Activated CD4-positive, alpha-beta T cell treated with anti-CD3 and anti-CD28 coated beads, Interleukin-2, amount 10 ng/mL, durations not matched to agents 24 days and 14 days (primary cell): ENCODE results near the gene PKP3. TPM values are rescaled to one million over a fixed set of nuclear protein-coding genes. Genes with fewer than 3 reads are reported as not detected.
"Not testable (repeated sequence)": the region's sequence is repeated elsewhere in the genome, so short reads cannot be mapped to it uniquely, and the experiment has no call there.

Experiments
- DNase-seq: peaks from one replicate; pipeline ENCODE4 v3.0.0; 2022
- H3K27ac Mint-ChIP-seq: one replicate; pipeline ENCODE4 v1.8.0; 2022; ENCODE audit warnings: mild to moderate bottlenecking, mixed read lengths
- H3K27me3 Mint-ChIP-seq: one replicate; pipeline ENCODE4 v1.8.0; 2022; ENCODE audit warnings: mixed read lengths
- H3K36me3 Mint-ChIP-seq: one replicate; pipeline ENCODE4 v1.8.0; 2022; ENCODE audit warnings: low read depth, mild to moderate bottlenecking, mixed read lengths
- H3K4me1 Mint-ChIP-seq: one replicate; pipeline ENCODE4 v1.8.0; 2021; ENCODE audit warnings: mixed read lengths
- H3K4me3 Mint-ChIP-seq: one replicate; pipeline ENCODE4 v1.8.0; 2022; ENCODE audit warnings: mild to moderate bottlenecking, moderate library complexity, mixed read lengths
- H3K9me3 Mint-ChIP-seq: one replicate; pipeline ENCODE4 v1.8.0; 2021; ENCODE audit warnings: mixed read lengths
- intact Hi-C: fragments of 100-400 bp; cut with micrococcal nuclease; formaldehyde crosslinking; loops from one replicate; pipeline ENCODE4 v1.15.1; 2023
- total RNA-seq: library from RNA; stranded (reverse); gene quantifications from 2 replicates; pipeline ENCODE4 v1.2.3, GENCODE V29; 2022

Gene PKP3
- total RNA-seq, 1 donor from 2014 or later, result not detected

GRCh38 chr11:390175-390574 lies 3.8 kb upstream of the PKP3 start:
- Mint-ChIP-seq H3K4me3 (no peak overlapping the region), H3K4me1 (no peaks in the 10 kb centered on the region), H3K27me3 (peaks cover 10% of the 10 kb centered on the region), H3K36me3 (no peaks in the 10 kb centered on the region), H3K27ac (no peak overlapping the region), H3K9me3 (no peaks in the 10 kb centered on the region)
- intact Hi-C loops, result no loop called here
- no peak for DNase-seq

DNA sequence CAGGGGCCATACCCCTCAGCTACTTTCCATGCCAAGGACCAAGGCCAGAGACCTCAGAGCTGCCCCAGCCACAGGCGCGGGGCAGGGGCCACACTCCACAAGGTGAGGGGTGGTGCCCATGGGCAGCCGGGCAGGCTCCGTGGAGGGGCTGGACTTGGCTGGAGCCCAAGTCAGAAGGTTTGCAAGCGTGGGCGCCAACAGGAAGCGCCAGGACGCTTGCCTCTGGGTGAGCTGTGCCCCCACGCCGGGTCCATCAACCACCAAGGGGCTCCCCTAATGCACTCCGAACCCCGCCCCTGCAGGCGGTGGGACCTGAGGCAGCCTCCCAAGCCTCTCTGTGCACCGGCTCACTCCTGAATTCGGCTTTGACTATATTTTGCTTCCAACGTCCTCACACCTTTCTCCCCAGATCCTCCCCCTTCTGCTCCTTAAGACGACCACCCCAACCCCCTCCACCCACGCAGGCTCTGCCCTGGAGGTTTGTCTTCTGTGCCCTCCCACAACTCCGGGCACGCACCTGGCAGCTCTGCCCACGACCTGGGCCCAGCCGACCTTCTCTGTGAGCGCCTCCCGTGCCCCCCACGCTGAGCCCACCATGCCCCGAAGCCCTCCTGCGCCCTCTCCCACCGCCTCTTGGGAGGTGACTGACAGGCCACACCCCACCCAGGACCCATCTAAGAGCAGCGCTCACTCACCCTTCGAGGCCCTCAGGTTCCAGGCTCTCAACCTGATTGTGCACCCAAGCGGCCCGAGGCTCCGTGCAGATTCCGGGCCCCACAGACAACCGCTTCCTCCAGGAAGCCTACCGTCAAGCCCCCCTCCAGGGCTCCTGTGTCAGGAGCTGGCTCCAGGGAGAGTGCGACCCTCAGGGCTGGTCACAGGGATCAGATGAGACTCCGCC lies 2.6 kb upstream of the PKP3 start:
- Mint-ChIP-seq H3K27me3 (peaks cover 10% of the 10 kb centered on the region), H3K27ac (no peak overlapping the region), H3K9me3 (no peaks in the 10 kb centered on the region), H3K4me1 (no peaks in the 10 kb centered on the region), H3K4me3 (no peak overlapping the region), H3K36me3 (no peaks in the 10 kb centered on the region)
- DNase-seq, result no peak
- intact Hi-C loops, result no loop called here

- H3K36me3 Mint-ChIP-seq, result no peaks in the 10 kb centered on the region
- no peaks in the 10 kb centered on the region for H3K9me3 Mint-ChIP-seq
- intact Hi-C loops, result no loop called here
- H3K27me3 Mint-ChIP-seq, result peaks cover 6% of the 10 kb centered on the region
- H3K4me3 Mint-ChIP-seq, result no peak overlapping the region
- H3K4me1 Mint-ChIP-seq, result no peaks in the 10 kb centered on the region
- H3K27ac Mint-ChIP-seq, result no peak overlapping the region
- no peak for DNase-seq
Observed at GRCh38 chr11:392102-392777, 1.8 kb upstream of the PKP3 start.

GRCh38 chr11:393219-394033 lies 583 bp upstream of the PKP3 start:
- DNase-seq, result no peak
- Mint-ChIP-seq H3K27me3 (no peaks in the 10 kb centered on the region), H3K4me3 (no peak overlapping the region), H3K27ac (no peak overlapping the region), H3K9me3 (no peaks in the 10 kb centered on the region), H3K4me1 (no peaks in the 10 kb centered on the region), H3K36me3 (no peaks in the 10 kb centered on the region)
- intact Hi-C loops, result no loop called here

- peaks cover 7% of the 10 kb centered on the region for H3K27me3 Mint-ChIP-seq
- H3K4me1 Mint-ChIP-seq, result no peaks in the 10 kb centered on the region
- peaks cover 2% of the 10 kb centered on the region for H3K36me3 Mint-ChIP-seq
- intact Hi-C loops, result no loop called here
- no peak for DNase-seq
- H3K9me3 Mint-ChIP-seq, result no peaks in the 10 kb centered on the region
- H3K4me3 Mint-ChIP-seq, result no peak overlapping the region
- no peak overlapping the region for H3K27ac Mint-ChIP-seq
Observed at GRCh38 chr11:394858-395655, 1.0 kb downstream of the PKP3 start.

GRCh38 chr11:395866-396265 lies 1.9 kb downstream of the PKP3 start:
- H3K4me1 Mint-ChIP-seq, result no peaks in the 10 kb centered on the region
- peaks cover 7% of the 10 kb centered on the region for H3K27me3 Mint-ChIP-seq
- H3K4me3 Mint-ChIP-seq, result no peak overlapping the region
- H3K9me3 Mint-ChIP-seq, result no peaks in the 10 kb centered on the region
- peaks cover 2% of the 10 kb centered on the region for H3K36me3 Mint-ChIP-seq
- intact Hi-C loops, result no loop called here
- DNase-seq, result no peak
- H3K27ac Mint-ChIP-seq, result no peak overlapping the region

GRCh38 chr11:396511-396947 lies 2.5 kb downstream of the PKP3 start:
- no peaks in the 10 kb centered on the region for H3K9me3 Mint-ChIP-seq
- no peaks in the 10 kb centered on the region for H3K4me1 Mint-ChIP-seq
- H3K36me3 Mint-ChIP-seq, result peaks cover 2% of the 10 kb centered on the region
- DNase-seq, result no peak
- H3K27me3 Mint-ChIP-seq, result peaks cover 7% of the 10 kb centered on the region
- no peak overlapping the region for H3K4me3 Mint-ChIP-seq
- intact Hi-C loops, result no loop called here
- H3K27ac Mint-ChIP-seq, result no peak overlapping the region

DNA sequence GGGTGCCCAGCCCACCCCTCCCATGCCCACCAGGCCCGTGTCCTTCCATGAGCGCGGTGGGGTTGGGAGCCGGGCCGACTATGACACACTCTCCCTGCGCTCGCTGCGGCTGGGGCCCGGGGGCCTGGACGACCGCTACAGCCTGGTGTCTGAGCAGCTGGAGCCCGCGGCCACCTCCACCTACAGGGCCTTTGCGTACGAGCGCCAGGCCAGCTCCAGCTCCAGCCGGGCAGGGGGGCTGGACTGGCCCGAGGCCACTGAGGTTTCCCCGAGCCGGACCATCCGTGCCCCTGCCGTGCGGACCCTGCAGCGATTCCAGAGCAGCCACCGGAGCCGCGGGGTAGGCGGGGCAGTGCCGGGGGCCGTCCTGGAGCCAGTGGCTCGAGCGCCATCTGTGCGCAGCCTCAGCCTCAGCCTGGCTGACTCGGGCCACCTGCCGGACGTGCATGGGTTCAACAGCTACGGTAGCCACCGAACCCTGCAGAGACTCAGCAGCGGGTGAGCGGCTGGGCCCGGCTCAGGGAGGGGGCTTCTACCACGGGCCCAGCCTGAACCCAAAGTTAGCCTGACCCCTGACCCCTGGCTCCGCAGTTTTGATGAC lies 3.0 kb downstream of the PKP3 start:
- H3K9me3 Mint-ChIP-seq, result no peaks in the 10 kb centered on the region
- intact Hi-C loops, result no loop called here
- peak; percentile 82 for DNase-seq
- peaks cover 7% of the 10 kb centered on the region for H3K27me3 Mint-ChIP-seq
- H3K4me1 Mint-ChIP-seq, result no peaks in the 10 kb centered on the region
- no peak overlapping the region for H3K27ac Mint-ChIP-seq
- H3K4me3 Mint-ChIP-seq, result no peak overlapping the region
- peaks cover 2% of the 10 kb centered on the region for H3K36me3 Mint-ChIP-seq

DNA sequence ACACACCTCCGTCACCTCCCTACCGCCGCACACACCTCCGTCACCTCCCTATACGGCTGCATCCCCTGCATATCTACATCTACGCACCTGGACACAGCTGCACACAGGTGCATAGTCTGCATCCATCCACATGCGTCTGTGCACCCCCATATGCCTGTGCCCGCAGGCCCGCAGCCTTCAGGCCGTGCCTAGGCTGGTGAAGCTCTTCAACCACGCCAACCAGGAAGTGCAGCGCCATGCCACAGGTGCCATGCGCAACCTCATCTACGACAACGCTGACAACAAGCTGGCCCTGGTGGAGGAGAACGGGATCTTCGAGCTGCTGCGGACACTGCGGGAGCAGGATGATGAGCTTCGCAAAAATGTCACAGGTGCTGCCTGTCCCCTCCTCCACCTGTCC lies 4.8 kb downstream of the PKP3 start:
- no peak overlapping the region for H3K4me3 Mint-ChIP-seq
- intact Hi-C loops, result no loop called here
- no peaks in the 10 kb centered on the region for H3K4me1 Mint-ChIP-seq
- peaks cover 2% of the 10 kb centered on the region for H3K36me3 Mint-ChIP-seq
- peaks cover 7% of the 10 kb centered on the region for H3K27me3 Mint-ChIP-seq
- peak overlapping the region; percentile 11 for H3K27ac Mint-ChIP-seq
- H3K9me3 Mint-ChIP-seq, result no peaks in the 10 kb centered on the region
- no peak for DNase-seq

GRCh38 chr11:399731-400211 lies 5.8 kb downstream of the PKP3 start:
- no peaks in the 10 kb centered on the region for H3K4me1 Mint-ChIP-seq
- H3K9me3 Mint-ChIP-seq, result no peaks in the 10 kb centered on the region
- intact Hi-C loops, result no loop called here
- no peak for DNase-seq
- H3K27me3 Mint-ChIP-seq, result peaks cover 7% of the 10 kb centered on the region
- H3K4me3 Mint-ChIP-seq, result no peak overlapping the region
- H3K36me3 Mint-ChIP-seq, result peaks cover 2% of the 10 kb centered on the region
- no peak overlapping the region for H3K27ac Mint-ChIP-seq

DNA sequence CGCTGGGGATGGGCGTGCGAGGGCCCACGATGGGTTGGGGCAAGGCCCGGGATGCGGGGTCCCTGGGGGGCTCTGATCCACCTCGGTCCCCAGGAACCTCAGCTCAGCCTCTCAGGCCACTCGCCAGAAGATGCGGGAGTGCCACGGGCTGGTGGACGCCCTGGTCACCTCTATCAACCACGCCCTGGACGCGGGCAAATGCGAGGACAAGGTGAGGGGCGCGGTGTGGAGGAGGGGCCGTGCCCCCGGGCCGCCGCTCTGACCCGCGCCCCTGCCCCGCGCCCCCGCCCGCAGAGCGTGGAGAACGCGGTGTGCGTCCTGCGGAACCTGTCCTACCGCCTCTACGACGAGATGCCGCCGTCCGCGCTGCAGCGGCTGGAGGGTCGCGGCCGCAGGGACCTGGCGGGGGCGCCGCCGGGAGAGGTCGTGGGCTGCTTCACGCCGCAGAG lies 6.3 kb downstream of the PKP3 start:
- no peak for DNase-seq
- H3K27me3 Mint-ChIP-seq, result peaks cover 7% of the 10 kb centered on the region
- H3K27ac Mint-ChIP-seq, result no peak overlapping the region
- H3K4me3 Mint-ChIP-seq, result no peak overlapping the region
- H3K4me1 Mint-ChIP-seq, result peaks cover 1% of the 10 kb centered on the region
- H3K36me3 Mint-ChIP-seq, result peaks cover 3% of the 10 kb centered on the region
- no peaks in the 10 kb centered on the region for H3K9me3 Mint-ChIP-seq
- intact Hi-C loops, result no loop called here

GRCh38 chr11:401196-401595 lies 7.2 kb downstream of the PKP3 start:
- H3K9me3 Mint-ChIP-seq, H3K36me3 Mint-ChIP-seq, intact Hi-C loops, H3K27me3 Mint-ChIP-seq, H3K4me1 Mint-ChIP-seq, DNase-seq, H3K4me3 Mint-ChIP-seq, H3K27ac Mint-ChIP-seq: not testable (repeated sequence)
